ENCODE results near the gene ARHGAP35. TPM values are rescaled to one million over a fixed set of nuclear protein-coding genes. Genes with fewer than 3 reads are reported as not detected.

ARHGAP35 gene
- total and polyA plus RNA-seq, 2 donors (not counting 3 experiments of a cell fraction or from before 2014, with no cell fraction given): 25.7 to 51.3 TPM

- H3K4me2 ChIP-seq (ENCODE audit: insufficient read depth, low read length): no peak overlapping the region
- dilution Hi-C loops (cut with MboI; ENCODE audit: extremely low pct_ligation_motif_present, low sequenced_read_pairs): no loop called here
- no peak overlapping the region for H2AFZ ChIP-seq (ENCODE audit: low read depth, low read length)
- no peak for TF ChIP-seq POLR2AphosphoS5 (IDR thresholded peaks at IDR 0.05; ENCODE audit: insufficient read depth, low read depth, low read length)
- TF ChIP-seq POLR2A (IDR thresholded peaks at IDR 0.05; ENCODE audit: low read depth, low read length): no peak
- TF ChIP-seq FOS (IDR thresholded peaks at IDR 0.05; ENCODE audit: borderline replicate concordance, insufficient read depth, low read length): no peak
- no peak for TF ChIP-seq JUN (IDR thresholded peaks at IDR 0.05; ENCODE audit: borderline replicate concordance, insufficient read depth, insufficient read length, low read depth)
- no peak for TF ChIP-seq MAX (IDR thresholded peaks at IDR 0.05; ENCODE audit: insufficient read depth, insufficient read length)
- TF ChIP-seq MYC (IDR thresholded peaks at IDR 0.05; ENCODE audit: low read depth, low read length): no peak
- TF ChIP-seq CTCF (IDR thresholded peaks at IDR 0.05; ENCODE audit: extremely low read depth in 1 of 2, insufficient read depth in 1 of 2, low read depth in 1 of 2, low read length in 2 of 2): no peak
- TF ChIP-seq EZH2 (IDR thresholded peaks at IDR 0.05; ENCODE audit: borderline replicate concordance, low read depth, low read length, severe bottlenecking): no peak
- no peak for TF ChIP-seq GATA2 (IDR thresholded peaks at IDR 0.05; ENCODE audit: insufficient read depth, insufficient read length, low read depth, low read length)
- H3K9me3 ChIP-seq (replicated peaks; ENCODE audit: control insufficient read depth, insufficient read depth, low read length): no peaks in the 10 kb centered on the region
- H3K4me1 ChIP-seq (ENCODE audit: control insufficient read depth, extremely low read depth, insufficient read depth, low read length): peaks cover 18% of the 10 kb centered on the region
- no peak overlapping the region for H3K27ac ChIP-seq (ENCODE audit: insufficient read depth, low read depth, low read length)
- H3K4me3 ChIP-seq (replicated peaks in 1 of 3; ENCODE audit: insufficient read depth in 1 of 3, low read depth in 1 of 3, low read length in 3 of 3): no peak overlapping the region
- no peaks in the 10 kb centered on the region for H3K27me3 ChIP-seq (ENCODE audit: control insufficient read depth in 2 of 2, insufficient read depth in 2 of 2, low read length in 2 of 2)
- no peaks in the 10 kb centered on the region for H3K9me1 ChIP-seq (replicated peaks; ENCODE audit: control insufficient read depth, extremely low read depth, insufficient read depth, low read length)
- DNase-seq (ENCODE audit: low read depth, low spot score) (no peak), FAIRE-seq (peak; percentile 8)
- H3K9ac ChIP-seq (replicated peaks; ENCODE audit: extremely low read depth, insufficient read depth, low read length): no peak overlapping the region
- BruUV-seq (replicated peaks): no TSS peak
- no peaks in the 10 kb centered on the region for H3K36me3 ChIP-seq (ENCODE audit: control insufficient read depth in 2 of 2, extremely low read depth in 1 of 2, insufficient read depth in 2 of 2, low read length in 2 of 2)
- CTCF ChIA-PET: interaction anchor here (1.8 to 3.6 kb wide), 2 partner anchors 13 to 115 kb away, joined by 6 to 19 read pairs; no protein-coding TSS in a partner anchor
- H4K20me1 ChIP-seq (replicated peaks; ENCODE audit: control insufficient read depth, extremely low read depth, insufficient read depth, low read length): no peaks in the 10 kb centered on the region
- H3K79me2 ChIP-seq (ENCODE audit: control insufficient read depth, insufficient read depth, low read length): peaks cover 45% of the 10 kb centered on the region
- intact Hi-C loops (cut with micrococcal nuclease): loop anchor here (2.0 kb wide), 1 partner anchor 14 kb away; the partner anchor contains the start of gene ARHGAP35
- POLR2A ChIA-PET: no interaction called here
Measured at GRCh38 chr19:46875234-46875633, 14.4 kb downstream of the ARHGAP35 start.
